H4 (cell line): Measurements from ENCODE around the gene LHX5. TPM values are rescaled to one million over a fixed set of nuclear protein-coding genes. Genes with fewer than 3 reads are reported as not detected.

ENCODE experiments used
- DNase-seq: peaks from one replicate; pipeline ENCODE4 v3.0.0-alpha.2; 2015; ENCODE audit warnings: low spot score
- total RNA-seq: library from RNA; depleted of rRNA; stranded (reverse); fragments of >200 nt; shearing (Covaris generic); gene quantifications from 2 replicates; pipeline ENCODE4 v1.2.3, GENCODE V29; 2014

The LHX5 gene
- total RNA-seq, 1 experiment from 2014 or later, result not detected

- no peak for DNase-seq
Observed at GRCh38 chr12:113477842-113478215, 6.2 kb upstream of the LHX5 start.

GRCh38 chr12:113477171-113477841 is 5.6 kb upstream of the LHX5 start:
- no peak for DNase-seq

GRCh38 chr12:113476176-113476986 is 4.7 kb upstream of the LHX5 start:
- no peak for DNase-seq

GRCh38 chr12:113475451-113476175 is 3.9 kb upstream of the LHX5 start:
- no peak for DNase-seq

- no peak for DNase-seq
Observed at GRCh38 chr12:113474635-113475436, 3.2 kb upstream of the LHX5 start.

- DNase-seq, result no peak
Observed at GRCh38 chr12:113473942-113474341, 2.3 kb upstream of the LHX5 start.

GRCh38 chr12:113473400-113473799 is 1.7 kb upstream of the LHX5 start:
- no peak for DNase-seq

GRCh38 chr12:113472191-113473121 is 785 bp upstream of the LHX5 start:
- DNase-seq, result no peak

GRCh38 chr12:113470871-113471618 is 626 bp downstream of the LHX5 start:
- DNase-seq, result no peak

GRCh38 chr12:113469949-113470743 is 1.5 kb downstream of the LHX5 start:
- no peak for DNase-seq

- DNase-seq, result no peak
Observed at GRCh38 chr12:113469224-113469948, 2.3 kb downstream of the LHX5 start.

GRCh38 chr12:113468365-113469223 is 3.1 kb downstream of the LHX5 start:
- no peak for DNase-seq

- no peak for DNase-seq
Observed at GRCh38 chr12:113467502-113468364, 3.9 kb downstream of the LHX5 start.

GRCh38 chr12:113467142-113467501 is 4.5 kb downstream of the LHX5 start:
- DNase-seq, result no peak

- DNase-seq, result no peak
Observed at GRCh38 chr12:113466454-113467141, 5.1 kb downstream of the LHX5 start.
